ENCODE data around the gene PPP2R5A.
"Not testable (repeated sequence)": the region's sequence is repeated elsewhere in the genome, so short reads cannot be mapped to it uniquely, and the experiment has no call there.

PPP2R5A gene

GRCh38 chr1:212367474-212368072 lies 82.4 kb downstream of the PPP2R5A start:
- Histone ChIP-seq H3K9ac (ENCODE audit: low read length) (no peak overlapping the region), H3K27me3 (replicated peaks; ENCODE audit: control insufficient read depth, insufficient read depth, low read length) (no peaks in the 10 kb centered on the region), H3K4me1 (ENCODE audit: control insufficient read depth, insufficient read depth, low read length) (peaks cover 12% of the 10 kb centered on the region), H3K4me3 (ENCODE audit: low read length) (no peak overlapping the region), H3K36me3 (ENCODE audit: control insufficient read depth, insufficient read depth, low read length, severe bottlenecking) (peaks cover 26% of the 10 kb centered on the region), H3K9me3 (ENCODE audit: control insufficient read depth, low read length) (no peaks in the 10 kb centered on the region)
- DNase-seq (ENCODE audit: low read depth): no peak

- Histone ChIP-seq H3K9ac (ENCODE audit: low read length) (no peak overlapping the region), H3K27me3 (replicated peaks; ENCODE audit: control insufficient read depth, insufficient read depth, low read length) (no peaks in the 10 kb centered on the region), H3K4me3 (ENCODE audit: low read length) (no peak overlapping the region), H3K9me3 (ENCODE audit: control insufficient read depth, low read length) (no peaks in the 10 kb centered on the region), H3K4me1 (ENCODE audit: control insufficient read depth, insufficient read depth, low read length) (peaks cover 12% of the 10 kb centered on the region), H3K36me3 (ENCODE audit: control insufficient read depth, insufficient read depth, low read length, severe bottlenecking) (peaks cover 23% of the 10 kb centered on the region)
- peak; percentile 89 for DNase-seq (ENCODE audit: low read depth)
These were observed 82.9 kb downstream of the PPP2R5A start for GRCh38 chr1:212368073-212368484.

- no peaks in the 10 kb centered on the region for H3K9me3 ChIP-seq (ENCODE audit: control insufficient read depth, low read length)
- no peak for DNase-seq (ENCODE audit: low read depth)
- peaks cover 6% of the 10 kb centered on the region for H3K36me3 ChIP-seq (ENCODE audit: control insufficient read depth, insufficient read depth, low read length, severe bottlenecking)
- no peak overlapping the region for H3K4me3 ChIP-seq (ENCODE audit: low read length)
- no peaks in the 10 kb centered on the region for H3K4me1 ChIP-seq (ENCODE audit: control insufficient read depth, insufficient read depth, low read length)
- H3K9ac ChIP-seq (ENCODE audit: low read length): no peak overlapping the region
- no peaks in the 10 kb centered on the region for H3K27me3 ChIP-seq (replicated peaks; ENCODE audit: control insufficient read depth, insufficient read depth, low read length)
These were observed 90.8 kb downstream of the PPP2R5A start for GRCh38 chr1:212375986-212376385.

- H3K36me3 ChIP-seq (ENCODE audit: control insufficient read depth, insufficient read depth, low read length, severe bottlenecking): peaks cover 9% of the 10 kb centered on the region
- no peak overlapping the region for H3K9ac ChIP-seq (ENCODE audit: low read length)
- DNase-seq (ENCODE audit: low read depth): no peak
- H3K27me3 ChIP-seq (replicated peaks; ENCODE audit: control insufficient read depth, insufficient read depth, low read length): no peaks in the 10 kb centered on the region
- H3K4me1 ChIP-seq (ENCODE audit: control insufficient read depth, insufficient read depth, low read length): no peaks in the 10 kb centered on the region
- no peaks in the 10 kb centered on the region for H3K9me3 ChIP-seq (ENCODE audit: control insufficient read depth, low read length)
- no peak overlapping the region for H3K4me3 ChIP-seq (ENCODE audit: low read length)
These were observed 92.4 kb downstream of the PPP2R5A start for GRCh38 chr1:212377644-212378043.

DNA sequence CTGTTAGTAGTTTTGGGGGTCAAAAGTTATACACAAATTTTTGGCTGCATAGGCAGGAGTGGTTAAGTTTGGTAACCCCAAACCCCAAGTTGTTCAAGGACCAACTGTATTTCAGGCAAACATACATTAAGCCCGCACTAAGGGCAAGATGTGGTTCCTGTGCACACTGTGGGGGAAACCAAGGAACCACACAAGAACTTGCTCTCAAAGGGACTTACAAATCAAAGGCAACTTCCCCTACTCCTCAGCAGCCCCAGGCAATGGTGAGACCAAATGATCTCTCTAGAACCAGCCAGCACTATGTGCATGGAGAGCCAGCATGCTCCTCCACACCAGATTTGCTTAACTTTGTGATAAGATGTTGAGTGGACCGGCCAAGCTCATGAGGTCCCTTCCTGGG lies 94.2 kb downstream of the PPP2R5A start:
- H3K27me3 ChIP-seq (replicated peaks; ENCODE audit: control insufficient read depth, insufficient read depth, low read length): no peaks in the 10 kb centered on the region
- no peak overlapping the region for H3K9ac ChIP-seq (ENCODE audit: low read length)
- no peaks in the 10 kb centered on the region for H3K4me1 ChIP-seq (ENCODE audit: control insufficient read depth, insufficient read depth, low read length)
- DNase-seq (ENCODE audit: low read depth): no peak
- H3K4me3 ChIP-seq (ENCODE audit: low read length): no peak overlapping the region
- H3K9me3 ChIP-seq (ENCODE audit: control insufficient read depth, low read length): no peaks in the 10 kb centered on the region
- peaks cover 11% of the 10 kb centered on the region for H3K36me3 ChIP-seq (ENCODE audit: control insufficient read depth, insufficient read depth, low read length, severe bottlenecking)

DNA sequence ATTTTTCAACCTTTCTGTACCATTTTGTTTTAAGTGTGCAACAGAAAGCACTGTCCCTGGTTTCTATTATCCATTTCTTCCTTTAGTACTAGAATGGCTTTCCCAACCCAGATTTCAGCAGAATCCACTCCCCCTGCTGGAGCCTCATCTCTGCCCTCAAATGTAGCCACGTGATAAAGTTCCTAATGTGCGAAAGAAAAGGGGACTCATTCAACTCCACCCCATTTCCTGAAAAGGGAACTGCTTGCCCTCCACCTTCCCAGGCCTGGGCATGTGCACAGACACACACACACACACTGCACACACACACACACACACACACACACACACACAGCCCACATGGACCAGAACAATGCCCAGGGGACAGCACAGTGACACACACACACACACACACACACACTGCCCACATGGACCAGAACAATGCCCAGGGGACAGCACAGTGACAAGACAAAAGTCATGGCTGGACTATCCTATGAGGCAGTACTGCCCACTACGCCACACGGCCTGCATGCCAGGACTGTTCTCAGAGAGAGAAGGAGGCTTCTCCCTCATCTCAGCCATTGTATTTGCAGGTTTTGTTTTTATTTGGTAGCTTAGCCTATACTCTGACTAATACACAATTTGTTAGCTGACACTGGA lies 96.3 kb downstream of the PPP2R5A start:
- Histone ChIP-seq H3K9me3 (ENCODE audit: control insufficient read depth, low read length) (no peaks in the 10 kb centered on the region), H3K4me3 (ENCODE audit: low read length) (no peak overlapping the region), H3K4me1 (ENCODE audit: control insufficient read depth, insufficient read depth, low read length) (no peaks in the 10 kb centered on the region), H3K27me3 (replicated peaks; ENCODE audit: control insufficient read depth, insufficient read depth, low read length) (no peaks in the 10 kb centered on the region), H3K36me3 (ENCODE audit: control insufficient read depth, insufficient read depth, low read length, severe bottlenecking) (peaks cover 16% of the 10 kb centered on the region), H3K9ac (ENCODE audit: low read length) (no peak overlapping the region)
- DNase-seq (ENCODE audit: low read depth): no peak

GRCh38 chr1:212386029-212386428 lies 100.8 kb downstream of the PPP2R5A start:
- no peaks in the 10 kb centered on the region for H3K9me3 ChIP-seq (ENCODE audit: control insufficient read depth, low read length)
- H3K27me3 ChIP-seq (replicated peaks; ENCODE audit: control insufficient read depth, insufficient read depth, low read length): no peaks in the 10 kb centered on the region
- no peak for DNase-seq (ENCODE audit: low read depth)
- H3K4me1 ChIP-seq (ENCODE audit: control insufficient read depth, insufficient read depth, low read length): no peaks in the 10 kb centered on the region
- H3K36me3 ChIP-seq (ENCODE audit: control insufficient read depth, insufficient read depth, low read length, severe bottlenecking): peaks cover 11% of the 10 kb centered on the region
- no peak overlapping the region for H3K4me3 ChIP-seq (ENCODE audit: low read length)
- no peak overlapping the region for H3K9ac ChIP-seq (ENCODE audit: low read length)

- DNase-seq (ENCODE audit: low read depth): no peak
- Histone ChIP-seq H3K9me3 (ENCODE audit: control insufficient read depth, low read length) (no peaks in the 10 kb centered on the region), H3K4me3 (ENCODE audit: low read length) (no peak overlapping the region), H3K9ac (ENCODE audit: low read length) (no peak overlapping the region), H3K27me3 (replicated peaks; ENCODE audit: control insufficient read depth, insufficient read depth, low read length) (no peaks in the 10 kb centered on the region), H3K36me3 (ENCODE audit: control insufficient read depth, insufficient read depth, low read length, severe bottlenecking) (peaks cover 8% of the 10 kb centered on the region), H3K4me1 (ENCODE audit: control insufficient read depth, insufficient read depth, low read length) (no peaks in the 10 kb centered on the region)
These were observed 103.9 kb downstream of the PPP2R5A start for GRCh38 chr1:212388985-212389716.

GRCh38 chr1:212395678-212396437 lies 110.6 kb downstream of the PPP2R5A start:
- not testable (repeated sequence) for H3K4me3 ChIP-seq (ENCODE audit: low read length); H3K9ac ChIP-seq (ENCODE audit: low read length); H3K36me3 ChIP-seq (ENCODE audit: control insufficient read depth, insufficient read depth, low read length, severe bottlenecking); H3K27me3 ChIP-seq (replicated peaks; ENCODE audit: control insufficient read depth, insufficient read depth, low read length); H3K4me1 ChIP-seq (ENCODE audit: control insufficient read depth, insufficient read depth, low read length); DNase-seq (ENCODE audit: low read depth)
- peaks cover 17% of the 10 kb centered on the region for H3K9me3 ChIP-seq (ENCODE audit: control insufficient read depth, low read length)

- no peaks in the 10 kb centered on the region for H3K27me3 ChIP-seq (replicated peaks; ENCODE audit: control insufficient read depth, insufficient read depth, low read length)
- no peak for DNase-seq (ENCODE audit: low read depth)
- H3K9me3 ChIP-seq (ENCODE audit: control insufficient read depth, low read length): peaks cover 17% of the 10 kb centered on the region
- no peaks in the 10 kb centered on the region for H3K36me3 ChIP-seq (ENCODE audit: control insufficient read depth, insufficient read depth, low read length, severe bottlenecking)
- H3K4me1 ChIP-seq (ENCODE audit: control insufficient read depth, insufficient read depth, low read length): peaks cover 6% of the 10 kb centered on the region
- no peak overlapping the region for H3K4me3 ChIP-seq (ENCODE audit: low read length)
- H3K9ac ChIP-seq (ENCODE audit: low read length): no peak overlapping the region
These were observed 111.4 kb downstream of the PPP2R5A start for GRCh38 chr1:212396638-212397037.

DNA sequence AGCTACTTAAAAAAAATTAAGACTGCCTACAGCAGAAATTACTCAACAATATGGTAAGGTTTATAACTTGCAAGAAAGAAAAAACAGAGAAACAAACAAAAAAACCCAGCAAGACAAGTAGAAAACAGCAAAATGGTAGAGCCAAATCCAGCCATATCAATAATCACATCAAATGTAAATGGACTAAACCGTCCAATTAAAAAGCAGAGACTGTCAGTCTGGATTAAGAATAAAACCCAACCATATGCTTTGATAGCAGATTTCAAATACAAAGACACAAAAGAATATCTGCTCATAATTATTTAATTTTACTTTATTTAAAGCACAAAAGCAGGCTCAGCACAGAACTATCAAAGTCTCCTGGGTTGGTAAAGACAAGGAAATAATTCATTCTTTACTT lies 112.0 kb downstream of the PPP2R5A start:
- Histone ChIP-seq H3K27me3 (replicated peaks; ENCODE audit: control insufficient read depth, insufficient read depth, low read length) (no peaks in the 10 kb centered on the region), H3K4me3 (ENCODE audit: low read length) (no peak overlapping the region), H3K9me3 (ENCODE audit: control insufficient read depth, low read length) (peaks cover 17% of the 10 kb centered on the region), H3K36me3 (ENCODE audit: control insufficient read depth, insufficient read depth, low read length, severe bottlenecking) (no peaks in the 10 kb centered on the region), H3K4me1 (ENCODE audit: control insufficient read depth, insufficient read depth, low read length) (peaks cover 9% of the 10 kb centered on the region), H3K9ac (ENCODE audit: low read length) (no peak overlapping the region)
- DNase-seq (ENCODE audit: low read depth): no peak

Measured in adipocyte (in vitro differentiated cells).